Duodenal mucosa (tissue), 2 donors: ENCODE results near the gene ILF3.

Experiments
- H3K27ac ChIP-seq: one replicate; pipeline ENCODE4 v1.7.0; 2013; ENCODE audit warnings: low read depth, low read length
- H3K27me3 ChIP-seq, 2 donors: one replicate each; pipeline ENCODE4 v1.7.0; 2013; ENCODE audit warnings: low read length in 2 of 2, control low read depth in 1 of 2; ENCODE audit not compliant: insufficient read depth in 2 of 2, control insufficient read depth in 1 of 2
- H3K36me3 ChIP-seq, 2 donors: one replicate each; pipeline ENCODE4 v1.7.0; 2013; ENCODE audit warnings: low read length in 2 of 2, control low read depth in 1 of 2; ENCODE audit not compliant: insufficient read depth in 2 of 2, control insufficient read depth in 1 of 2
- H3K4me1 ChIP-seq, 2 donors: one replicate each; pipeline ENCODE4 v1.7.0; 2013; ENCODE audit warnings: low read length in 2 of 2, control low read depth in 1 of 2; ENCODE audit not compliant: insufficient read depth in 2 of 2, control insufficient read depth in 1 of 2
- H3K4me3 ChIP-seq, 2 donors: one replicate each; pipeline ENCODE4 v1.7.0; 2013; ENCODE audit warnings: low read length in 2 of 2, low read depth in 1 of 2
- H3K9ac ChIP-seq, 2 donors: one replicate each; pipeline ENCODE4 v1.7.0; 2013; ENCODE audit warnings: low read length in 2 of 2, low read depth in 1 of 2
- H3K9me3 ChIP-seq, 2 donors: one replicate each; pipeline ENCODE4 v1.7.0; 2013; ENCODE audit warnings: low read length in 2 of 2, control low read depth in 1 of 2; ENCODE audit not compliant: control insufficient read depth in 1 of 2

Gene ILF3

DNA sequence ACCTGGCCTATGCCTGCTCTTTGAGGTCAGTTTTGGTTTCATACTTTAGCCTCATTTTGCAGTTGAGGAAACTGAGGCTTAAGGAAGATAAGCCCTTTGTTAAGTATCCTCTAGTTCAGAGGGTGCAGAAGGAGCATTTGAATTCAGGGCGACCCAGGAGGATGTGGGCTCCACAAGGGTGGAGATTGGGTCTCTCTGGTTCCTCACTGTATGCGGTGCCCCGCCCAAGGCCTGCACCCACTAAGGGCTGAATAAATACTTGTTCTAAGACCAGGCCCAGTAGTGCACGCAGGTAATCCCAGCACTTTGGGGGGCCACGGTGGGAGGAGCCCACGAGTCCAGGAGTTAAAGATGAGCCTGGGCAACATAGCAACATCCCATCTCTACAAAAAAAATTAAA, 29.6 kb upstream of the ILF3 start:
- H3K36me3 ChIP-seq = peaks cover 0 to 18% of the 10 kb centered on the region in 2 donors
- no peaks in the 10 kb centered on the region for H3K27me3 ChIP-seq
- peaks cover 5 to 10% of the 10 kb centered on the region in 2 donors for H3K4me1 ChIP-seq
- H3K4me3 ChIP-seq = peak overlapping the region; percentile 21 to 69
- no peaks in the 10 kb centered on the region for H3K9me3 ChIP-seq
- no peak overlapping the region for H3K27ac ChIP-seq
- peak overlapping the region; percentile 43 to 68 for H3K9ac ChIP-seq

DNA sequence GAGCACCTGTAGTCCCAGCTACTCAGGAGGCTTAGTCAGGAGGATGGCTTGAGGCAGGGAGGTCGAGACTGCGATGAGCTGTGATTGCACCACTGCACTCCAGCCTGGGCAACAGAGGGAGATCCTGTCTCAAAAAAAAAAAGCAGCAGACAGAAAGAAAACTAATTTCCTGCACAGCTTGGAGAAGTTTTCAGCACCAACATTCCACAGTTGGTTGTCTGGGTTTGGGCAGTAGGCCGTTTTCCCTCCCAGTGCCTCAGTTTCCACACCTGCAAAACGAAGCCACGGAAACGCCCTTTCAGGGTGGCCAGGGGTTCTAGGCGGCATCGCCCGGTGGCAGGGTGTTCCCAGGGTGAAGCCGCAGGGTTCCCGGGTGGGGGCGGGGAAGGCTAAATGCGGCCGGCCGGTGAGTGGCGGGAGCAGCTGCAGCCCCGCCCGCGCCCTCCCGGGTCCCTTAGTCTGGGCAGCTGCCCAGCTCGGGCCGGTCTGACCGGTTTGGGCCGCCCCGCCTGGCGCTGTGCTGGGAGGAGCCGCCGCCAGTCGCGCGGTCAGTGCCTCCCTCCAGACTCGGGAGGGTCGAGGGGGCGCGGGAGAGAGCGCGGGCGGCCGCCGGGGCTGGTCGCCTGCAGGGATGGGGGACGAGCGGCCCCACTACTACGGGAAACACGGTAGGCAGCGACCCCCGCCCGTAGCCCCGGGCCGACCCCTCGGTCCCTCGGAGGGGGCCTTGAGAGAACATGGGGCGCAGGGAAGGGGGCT, 29.0 kb upstream of the ILF3 start, which contains the start of gene SLC44A2:
Gene SLC44A2, plus strand, starts transcription at position 551 of the 759 bp plus-strand sequence. Its CDS starts 81 bp downstream, at position 632.
- Histone ChIP-seq H3K4me3 (peak within 1 kb of the TSS; percentile 65 to 69), H3K4me1 (peaks cover 5 to 10% of the 10 kb centered on the region in 2 donors), H3K36me3 (peaks cover 0 to 18% of the 10 kb centered on the region in 2 donors), H3K9ac (peak within 1 kb of the TSS; percentile 60 to 68), H3K27me3 (no peaks in the 10 kb centered on the region), H3K9me3 (no peaks in the 10 kb centered on the region), H3K27ac (peak within 1 kb of the TSS; percentile 32)

DNA sequence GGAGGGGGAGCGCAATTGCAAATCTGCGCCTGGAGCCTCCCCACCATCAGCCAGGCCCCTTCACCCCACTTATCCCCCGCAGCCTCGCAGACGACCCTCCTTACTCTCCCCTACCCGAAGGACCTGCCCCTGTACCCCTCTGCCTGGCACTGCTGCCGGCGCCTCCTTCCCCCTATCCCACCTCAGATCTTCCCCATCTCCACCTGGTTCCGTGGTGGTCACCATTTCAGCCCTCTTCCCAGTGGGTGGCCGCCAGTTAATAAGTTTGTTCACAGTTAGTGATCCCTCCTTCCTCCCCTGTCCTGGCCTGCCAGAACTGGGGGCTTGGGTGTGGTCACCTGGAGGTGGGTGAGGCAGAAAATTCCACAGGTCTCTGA, 28.4 kb upstream of the ILF3 start:
- Histone ChIP-seq H3K27ac (peak overlapping the region; percentile 32), H3K36me3 (peaks cover 0 to 18% of the 10 kb centered on the region in 2 donors), H3K27me3 (no peaks in the 10 kb centered on the region), H3K4me3 (peak overlapping the region; percentile 65 to 69), H3K4me1 (peaks cover 5 to 10% of the 10 kb centered on the region in 2 donors), H3K9me3 (no peaks in the 10 kb centered on the region), H3K9ac (peak overlapping the region; percentile 60 to 68)

DNA sequence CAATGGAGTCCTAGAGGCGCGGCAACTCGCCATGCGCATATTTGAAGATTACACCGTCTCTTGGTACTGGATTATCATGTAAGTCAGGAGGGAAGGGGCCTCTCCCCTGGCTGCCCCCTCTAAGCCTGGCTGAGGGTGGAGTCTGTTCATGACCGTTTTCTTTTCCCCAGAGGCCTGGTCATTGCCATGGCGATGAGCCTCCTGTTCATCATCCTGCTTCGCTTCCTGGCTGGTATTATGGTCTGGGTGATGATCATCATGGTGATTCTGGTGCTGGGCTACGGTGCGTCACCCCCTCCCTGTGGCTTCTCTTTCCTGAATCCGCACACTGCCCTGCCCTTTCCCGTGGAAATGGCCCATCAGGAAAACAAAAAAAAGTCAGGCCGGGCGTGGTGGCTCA, 22.3 kb upstream of the ILF3 start:
- Histone ChIP-seq H3K27me3 (no peaks in the 10 kb centered on the region), H3K27ac (no peak overlapping the region), H3K4me1 (no peaks in the 10 kb centered on the region), H3K9ac (no peak overlapping the region), H3K9me3 (no peaks in the 10 kb centered on the region), H3K36me3 (peaks cover 17 to 53% of the 10 kb centered on the region in 2 donors), H3K4me3 (no peak overlapping the region)

DNA sequence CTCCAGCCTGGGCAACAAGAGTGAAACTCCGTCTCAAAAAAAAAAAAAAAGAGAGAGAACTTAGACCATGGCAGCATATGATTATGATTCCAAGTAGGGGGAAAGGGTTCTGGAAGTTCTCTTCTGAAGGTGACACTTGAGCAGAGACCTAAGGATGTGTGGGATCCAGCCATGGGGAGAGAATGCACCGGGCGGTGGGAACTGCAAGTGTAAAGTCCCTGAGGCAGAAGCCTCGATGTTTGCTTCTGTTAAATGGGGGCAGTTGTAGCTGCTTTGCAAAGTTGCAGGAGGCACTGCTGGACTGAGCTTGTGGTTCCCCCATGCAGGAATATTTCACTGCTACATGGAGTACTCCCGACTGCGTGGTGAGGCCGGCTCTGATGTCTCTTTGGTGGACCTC, 19.7 kb upstream of the ILF3 start:
- H3K27ac ChIP-seq = no peak overlapping the region
- H3K4me1 ChIP-seq = peaks cover 3 to 4% of the 10 kb centered on the region in 2 donors
- peaks cover 20 to 57% of the 10 kb centered on the region in 2 donors for H3K36me3 ChIP-seq
- no peak overlapping the region for H3K4me3 ChIP-seq
- H3K9ac ChIP-seq = no peak overlapping the region
- H3K9me3 ChIP-seq = no peaks in the 10 kb centered on the region
- H3K27me3 ChIP-seq = no peaks in the 10 kb centered on the region

DNA sequence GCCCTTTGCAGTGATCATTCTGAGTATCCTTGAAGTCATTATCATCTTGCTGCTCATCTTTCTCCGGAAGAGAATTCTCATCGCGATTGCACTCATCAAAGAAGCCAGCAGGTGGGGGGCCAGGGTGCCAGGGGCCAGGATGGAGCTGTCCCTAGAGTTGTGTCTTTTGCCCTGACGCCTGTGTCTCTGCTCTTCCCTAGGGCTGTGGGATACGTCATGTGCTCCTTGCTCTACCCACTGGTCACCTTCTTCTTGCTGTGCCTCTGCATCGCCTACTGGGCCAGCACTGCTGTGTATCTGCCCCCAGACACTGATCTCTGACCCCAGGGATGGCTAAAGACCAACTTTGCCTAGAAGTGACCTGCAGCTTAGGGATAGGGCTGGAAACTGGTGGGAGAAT, 19.2 kb upstream of the ILF3 start:
- Histone ChIP-seq H3K27me3 (no peaks in the 10 kb centered on the region), H3K27ac (no peak overlapping the region), H3K4me1 (peaks cover 3 to 5% of the 10 kb centered on the region in 2 donors), H3K4me3 (no peak overlapping the region), H3K36me3 (peaks cover 20 to 57% of the 10 kb centered on the region in 2 donors), H3K9ac (no peak overlapping the region), H3K9me3 (no peaks in the 10 kb centered on the region)

DNA sequence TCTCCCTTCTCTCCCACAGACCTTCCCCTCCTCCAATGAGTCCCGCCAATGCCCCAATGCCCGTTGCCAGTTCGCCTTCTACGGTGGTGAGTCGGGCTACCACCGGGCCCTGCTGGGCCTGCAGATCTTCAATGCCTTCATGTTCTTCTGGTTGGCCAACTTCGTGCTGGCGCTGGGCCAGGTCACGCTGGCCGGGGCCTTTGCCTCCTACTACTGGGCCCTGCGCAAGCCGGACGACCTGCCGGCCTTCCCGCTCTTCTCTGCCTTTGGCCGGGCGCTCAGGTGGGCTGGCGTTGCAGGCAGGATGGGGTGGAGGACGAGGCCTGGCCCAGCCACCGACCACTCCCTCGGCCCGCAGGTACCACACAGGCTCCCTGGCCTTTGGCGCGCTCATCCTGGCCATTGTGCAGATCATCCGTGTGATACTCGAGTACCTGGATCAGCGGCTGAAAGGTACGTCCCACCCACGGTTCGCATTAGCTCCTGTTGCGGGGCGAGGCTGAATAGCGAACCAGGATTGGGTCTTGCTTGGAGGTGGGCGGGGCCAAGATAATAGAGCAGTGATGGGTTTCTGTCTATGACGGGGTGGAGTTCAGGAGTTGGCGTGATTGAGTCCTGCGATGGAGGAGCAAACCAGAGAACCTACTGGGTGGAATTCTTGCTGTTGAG, 17.7 kb upstream of the ILF3 start:
- Histone ChIP-seq H3K36me3 (peaks cover 15 to 57% of the 10 kb centered on the region in 2 donors), H3K27ac (no peak overlapping the region), H3K27me3 (no peaks in the 10 kb centered on the region), H3K9me3 (no peaks in the 10 kb centered on the region), H3K4me1 (peaks cover 5 to 8% of the 10 kb centered on the region in 2 donors), H3K4me3 (no peak overlapping the region), H3K9ac (no peak overlapping the region)

DNA sequence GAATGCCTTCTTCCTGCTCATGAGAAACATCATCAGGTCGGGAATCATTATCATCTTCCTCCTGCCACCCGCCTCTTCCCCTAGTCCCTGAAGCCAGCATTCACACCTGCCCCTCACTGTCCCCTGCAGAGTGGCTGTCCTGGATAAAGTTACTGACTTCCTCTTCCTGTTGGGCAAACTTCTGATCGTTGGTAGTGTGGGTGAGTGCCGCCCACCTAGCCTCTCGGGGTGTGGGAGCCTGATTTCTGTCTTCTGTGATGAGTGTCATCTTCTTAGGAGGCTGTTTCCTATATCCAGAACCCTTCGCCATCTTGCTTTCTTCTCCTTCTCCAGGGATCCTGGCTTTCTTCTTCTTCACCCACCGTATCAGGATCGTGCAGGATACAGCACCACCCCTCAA, 16.3 kb upstream of the ILF3 start:
- Histone ChIP-seq H3K36me3 (peaks cover 11 to 59% of the 10 kb centered on the region in 2 donors), H3K4me3 (no peak overlapping the region), H3K4me1 (peaks cover 5 to 8% of the 10 kb centered on the region in 2 donors), H3K9me3 (no peaks in the 10 kb centered on the region), H3K9ac (no peak overlapping the region), H3K27ac (no peak overlapping the region), H3K27me3 (no peaks in the 10 kb centered on the region)

DNA sequence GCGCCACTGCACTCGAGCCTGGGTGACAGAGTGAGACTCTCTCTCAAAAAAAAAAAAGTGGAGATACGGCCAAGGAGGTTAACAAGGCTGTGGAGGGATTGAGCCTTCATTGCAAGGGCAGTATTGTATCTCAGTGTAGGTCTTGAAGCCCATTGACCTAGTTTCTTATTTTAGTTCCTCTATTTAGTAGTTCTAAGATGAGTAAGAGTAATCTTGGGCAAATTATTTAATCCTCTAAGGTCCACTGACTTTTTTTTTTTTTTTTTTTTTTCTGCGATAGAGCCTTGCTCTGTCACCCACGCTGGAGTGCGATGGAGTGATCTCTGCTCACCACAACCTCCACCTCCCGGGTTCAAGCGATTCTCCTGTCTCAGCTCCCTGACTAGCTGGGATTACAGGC, 14.3 kb upstream of the ILF3 start:
- H3K27ac ChIP-seq = no peak overlapping the region
- H3K4me3 ChIP-seq = no peak overlapping the region
- peaks cover 8 to 12% of the 10 kb centered on the region in 2 donors for H3K4me1 ChIP-seq
- H3K9ac ChIP-seq = peak overlapping the region in 1 of 2 donors; percentile 11
- H3K9me3 ChIP-seq = no peaks in the 10 kb centered on the region
- peaks cover 7 to 57% of the 10 kb centered on the region in 2 donors for H3K36me3 ChIP-seq
- H3K27me3 ChIP-seq = no peaks in the 10 kb centered on the region

DNA sequence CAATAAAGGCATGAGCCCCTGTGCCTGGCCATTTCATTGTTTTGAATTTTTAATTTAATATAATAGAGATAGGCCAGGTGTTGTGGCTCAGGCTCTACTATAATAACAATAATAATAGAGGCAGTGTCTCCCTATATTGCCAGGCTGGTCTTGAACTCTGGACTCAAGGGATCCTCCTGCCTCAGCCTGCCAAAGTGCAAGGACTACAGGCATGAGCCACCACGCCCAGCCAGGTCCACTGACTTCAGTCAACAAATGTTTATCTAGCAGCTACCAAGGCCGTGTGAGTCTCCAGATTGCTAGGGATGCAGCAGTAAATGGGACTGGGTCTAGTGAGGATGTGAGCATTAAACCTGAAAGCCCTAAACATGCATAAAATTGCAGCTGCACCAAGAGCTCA, 13.8 kb upstream of the ILF3 start:
- H3K9me3 ChIP-seq = no peaks in the 10 kb centered on the region
- H3K27me3 ChIP-seq = no peaks in the 10 kb centered on the region
- peaks cover 8 to 12% of the 10 kb centered on the region in 2 donors for H3K4me1 ChIP-seq
- H3K27ac ChIP-seq = no peak overlapping the region
- peaks cover 3 to 52% of the 10 kb centered on the region in 2 donors for H3K36me3 ChIP-seq
- H3K4me3 ChIP-seq = no peak overlapping the region
- H3K9ac ChIP-seq = no peak overlapping the region
